Measurements from ENCODE around the gene WDR48. TPM values are rescaled to one million over a fixed set of nuclear protein-coding genes. Genes with fewer than 3 reads are reported as not detected.

The WDR48 gene
- total RNA-seq, 1 donor from 2014 or later, result 81.0 TPM

GRCh38 chr3:39112113-39112512, 60.3 kb downstream of the WDR48 start:
- TF ChIP-seq CTCF (IDR thresholded peaks at IDR 0.05), result no peak
- Histone ChIP-seq H3K4me3 (no peak overlapping the region), H3K9me3 (no peaks in the 10 kb centered on the region), H3K36me3 (no peaks in the 10 kb centered on the region), H3K27me3 (no peaks in the 10 kb centered on the region), H3K27ac (no peak overlapping the region), H3K4me1 (no peaks in the 10 kb centered on the region)
- intact Hi-C loops (cut with DNase I), result no loop called here
- DNase-seq (ENCODE audit: low spot score in 2 of 2), result peak in 1 of 2 donors; percentile 24

DNA sequence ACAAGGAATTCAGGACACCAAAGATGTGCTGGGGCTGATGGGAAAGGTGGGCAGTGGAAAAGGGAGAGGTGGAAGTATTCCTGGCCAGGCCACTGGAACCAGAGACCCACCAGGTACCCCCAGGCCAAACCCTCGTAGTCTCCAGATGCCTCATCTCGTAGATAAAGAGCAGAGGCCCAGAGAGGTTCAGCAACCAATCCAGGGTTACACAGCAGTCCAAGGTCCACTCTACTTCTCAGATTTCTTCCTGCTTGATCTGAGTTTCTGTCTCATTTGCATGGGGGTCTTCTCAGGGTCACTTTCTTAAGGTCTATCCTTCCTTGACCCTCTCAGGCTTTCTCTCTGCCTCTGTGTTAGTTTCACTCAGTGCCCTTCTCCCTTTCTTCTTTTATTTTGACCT, 60.7 kb downstream of the WDR48 start:
- intact Hi-C loops (cut with DNase I), result no loop called here
- H3K36me3 ChIP-seq, result peaks cover 0 to under 1% of the 10 kb centered on the region in 2 donors

GRCh38 chr3:39113291-39113690, 61.5 kb downstream of the WDR48 start:
- Histone ChIP-seq H3K27ac (no peak overlapping the region), H3K4me3 (no peak overlapping the region), H3K4me1 (no peaks in the 10 kb centered on the region), H3K36me3 (peaks cover 0 to 8% of the 10 kb centered on the region in 2 donors), H3K9me3 (no peaks in the 10 kb centered on the region), H3K27me3 (no peaks in the 10 kb centered on the region)
- TF ChIP-seq CTCF (IDR thresholded peaks at IDR 0.05), result no peak
- intact Hi-C loops (cut with DNase I), result no loop called here
- DNase-seq (ENCODE audit: low spot score in 2 of 2), result peak in 1 of 2 donors; percentile 15

More for the DNA sequence above, 60.7 kb downstream of the WDR48 start:
- Histone ChIP-seq H3K9me3 (no peaks in the 10 kb centered on the region), H3K27ac (no peak overlapping the region), H3K4me3 (no peak overlapping the region), H3K4me1 (no peaks in the 10 kb centered on the region), H3K27me3 (no peaks in the 10 kb centered on the region)
- no peak for DNase-seq (ENCODE audit: low spot score in 2 of 2)
- TF ChIP-seq CTCF (IDR thresholded peaks at IDR 0.05), result no peak

GRCh38 chr3:39114456-39114855, 62.6 kb downstream of the WDR48 start:
- Histone ChIP-seq H3K36me3 (peaks cover 4 to 17% of the 10 kb centered on the region in 2 donors), H3K27me3 (no peaks in the 10 kb centered on the region), H3K27ac (no peak overlapping the region), H3K4me3 (no peak overlapping the region), H3K4me1 (no peaks in the 10 kb centered on the region), H3K9me3 (no peaks in the 10 kb centered on the region)
- DNase-seq (ENCODE audit: low spot score in 2 of 2), result peak in 1 of 2 donors; percentile 25
- no peak for TF ChIP-seq CTCF (IDR thresholded peaks at IDR 0.05)
- intact Hi-C loops (cut with DNase I), result no loop called here

DNA sequence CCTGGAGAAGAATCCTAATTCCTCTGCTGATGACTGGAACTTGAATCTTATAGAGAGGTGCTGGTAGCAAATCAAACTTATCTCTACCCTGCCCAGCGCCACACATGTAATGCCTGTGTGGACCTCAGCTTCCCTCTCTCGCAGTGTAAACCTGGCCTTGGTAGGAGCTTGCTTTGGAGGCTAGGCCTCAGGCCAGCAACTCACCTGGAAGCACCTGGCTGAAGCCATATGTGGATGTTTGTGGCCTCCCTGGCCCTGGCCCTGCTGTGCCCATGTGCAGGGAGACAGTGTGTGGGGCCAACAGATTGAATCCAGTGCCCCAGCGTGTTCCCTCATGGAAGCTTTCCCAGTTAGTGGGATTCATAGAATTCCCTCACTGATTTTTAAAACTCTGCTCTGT, 64.1 kb downstream of the WDR48 start:
- H3K27me3 ChIP-seq, result no peaks in the 10 kb centered on the region
- no peak overlapping the region for H3K4me3 ChIP-seq
- DNase-seq (ENCODE audit: low spot score in 2 of 2), result no peak
- no peak for TF ChIP-seq CTCF (IDR thresholded peaks at IDR 0.05)
- H3K4me1 ChIP-seq, result no peaks in the 10 kb centered on the region
- no peak overlapping the region for H3K27ac ChIP-seq
- intact Hi-C loops (cut with DNase I), result no loop called here
- H3K36me3 ChIP-seq, result peaks cover 4 to 23% of the 10 kb centered on the region in 2 donors
- H3K9me3 ChIP-seq, result no peaks in the 10 kb centered on the region

DNA sequence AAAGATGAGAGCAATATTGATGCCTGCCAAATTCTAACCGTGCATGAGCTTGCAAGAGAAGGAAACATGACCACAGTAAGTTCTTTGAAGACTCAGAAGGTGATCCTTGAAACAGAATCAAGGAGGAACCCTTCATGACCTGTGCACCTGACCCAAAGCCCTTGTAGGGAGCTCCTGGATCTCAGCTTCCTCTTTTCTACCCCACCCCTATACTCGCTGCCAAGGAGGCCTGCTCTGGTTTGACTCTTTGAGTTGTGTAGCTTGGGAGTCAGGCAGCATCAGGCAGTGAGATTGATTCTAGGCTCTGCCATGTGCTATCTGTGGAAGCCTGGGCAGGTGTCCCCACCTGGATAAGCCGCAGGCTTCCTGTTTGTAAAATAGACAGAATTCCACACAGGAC, 66.3 kb downstream of the WDR48 start:
- TF ChIP-seq CTCF (IDR thresholded peaks at IDR 0.05), result no peak
- Histone ChIP-seq H3K4me3 (no peak overlapping the region), H3K27me3 (no peaks in the 10 kb centered on the region), H3K27ac (no peak overlapping the region), H3K9me3 (no peaks in the 10 kb centered on the region), H3K4me1 (no peaks in the 10 kb centered on the region), H3K36me3 (peaks cover 4 to 23% of the 10 kb centered on the region in 2 donors)
- DNase-seq (ENCODE audit: low spot score in 2 of 2), result no peak
- intact Hi-C loops (cut with DNase I), result no loop called here
